DND-41 (cell line): ENCODE measurements around the gene TRAF1.

Experiments
- CTCF ChIP-seq: IDR thresholded peaks from 2 replicates; pipeline ENCODE4 v1.5.1; 2012; ENCODE audit warnings: borderline replicate concordance, low read length, moderate library complexity, mild to moderate bottlenecking; ENCODE audit not compliant: poor library complexity, severe bottlenecking; ENCODE audit errors: extremely low read depth
- EZH2 ChIP-seq: IDR thresholded peaks from 3 replicates; pipeline ENCODE4 v1.6.1; 2012; ENCODE audit warnings: borderline replicate concordance, low read depth, mild to moderate bottlenecking, moderate library complexity, low read length, inconsistent platforms; ENCODE audit not compliant: severe bottlenecking

- no peak for TF ChIP-seq EZH2
- TF ChIP-seq CTCF, result no peak
These were observed 8.4 kb downstream of the TRAF1 start for GRCh38 chr9:120917929-120918762.
